Right lobe of liver (tissue), 4 donors: Measurements from ENCODE around the gene HIRA.

Experiments
- CTCF ChIP-seq, 4 donors: fragments of 200-600 bp in 3 of 4; fragments of 450-650 bp in 1 of 4; IDR thresholded peaks; one replicate each; pipeline versions ENCODE4 v1.5.1 to v1.8.0; 2016 to 2022; ENCODE audit warnings: antibody characterized with exemption in 4 of 4, mild to moderate bottlenecking in 2 of 4
- POLR2A ChIP-seq: fragments of 450-650 bp; IDR thresholded peaks from one replicate; pipeline ENCODE4 v1.6.1; 2017; ENCODE audit warnings: antibody characterized with exemption, mild to moderate bottlenecking
- donor health status: DM: no; HTN: no; CAD: no.
- donor health status: DM: no; HTN: no; CAD: no.
- donor health status: DM: no; HTN: yes; CAD: no.

- no peak for TF ChIP-seq CTCF (IDR thresholded peaks at IDR 0.05)
- TF ChIP-seq POLR2A = no peak
Observed at GRCh38 chr22:19360300-19360792, 71.2 kb downstream of the HIRA start.
